Activated T-helper 1 cell treated with anti-CD3 and anti-CD28 coated beads, Interleukin-2, amount 50 U/mL, for 16 hours (primary cell): ENCODE measurements around the gene NRN1L.
"Not testable (repeated sequence)": the region's sequence is repeated elsewhere in the genome, so short reads cannot be mapped to it uniquely, and the experiment has no call there.

Experiments
- DNase-seq, 2 donors: peaks; one replicate each; pipeline ENCODE4 v3.0.0-alpha.2; 2020; ENCODE audit warnings: low read depth in 1 of 2, low spot score in 1 of 2

The NRN1L gene

DNA sequence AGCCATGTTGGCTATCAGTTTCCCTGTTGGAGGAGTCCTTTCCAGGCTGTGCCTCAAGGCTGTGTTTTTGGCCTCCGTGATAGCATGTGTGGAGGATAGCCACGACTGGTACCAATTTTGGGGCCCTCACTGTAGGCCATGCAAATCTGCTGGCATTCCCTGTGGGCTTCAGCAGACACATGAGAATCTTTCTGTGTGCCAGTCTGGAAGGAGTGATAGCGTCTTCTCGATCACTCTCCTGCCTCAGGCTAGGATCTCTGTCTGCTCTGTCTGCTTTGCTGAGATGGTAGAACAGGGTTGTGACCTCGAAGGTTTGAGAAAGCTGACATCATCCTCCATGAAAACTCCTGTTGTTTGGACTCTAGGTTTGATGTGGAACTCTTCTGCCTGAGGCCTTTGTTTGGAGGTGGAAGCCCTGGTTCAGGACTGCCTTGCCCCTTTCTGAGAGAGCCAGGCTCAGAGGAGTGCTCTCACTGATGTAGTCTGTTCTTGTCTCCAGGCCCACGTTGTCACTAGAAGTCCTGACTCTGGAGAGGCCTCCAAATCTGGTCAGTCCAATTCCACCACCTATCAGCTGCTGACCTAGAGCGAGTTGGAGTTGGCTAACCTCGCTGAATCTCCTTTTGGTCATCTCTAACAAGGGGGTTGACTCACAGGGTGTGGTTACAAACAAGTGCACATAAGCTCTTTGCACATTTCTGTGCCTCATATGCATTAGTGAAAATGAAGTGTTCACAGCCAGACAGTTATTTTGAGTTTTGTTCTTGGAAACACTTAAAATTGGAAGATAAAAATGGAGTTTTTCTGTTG, 23.9 kb upstream of the NRN1L start:
- no peak for DNase-seq

DNA sequence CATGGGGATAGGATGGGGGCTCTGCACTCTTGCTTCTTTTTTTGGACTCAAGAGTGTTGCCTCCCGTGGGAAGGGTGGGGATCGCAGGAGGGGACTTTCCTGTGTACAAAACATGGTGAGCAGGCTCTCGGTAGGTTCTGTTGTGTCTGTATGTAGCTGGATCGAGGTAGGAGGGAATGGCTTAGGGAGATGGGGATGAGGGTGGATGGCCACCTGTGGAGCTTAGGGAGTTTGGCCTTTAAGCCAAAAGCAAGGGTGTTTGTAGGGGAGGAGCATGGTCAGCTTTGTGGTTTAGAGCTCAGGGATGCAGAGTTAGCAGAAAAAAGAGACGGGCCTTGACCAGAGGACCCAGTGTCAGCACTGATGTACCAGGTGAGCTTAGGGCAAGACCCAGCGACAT, 22.8 kb upstream of the NRN1L start:
- no peak for DNase-seq

DNA sequence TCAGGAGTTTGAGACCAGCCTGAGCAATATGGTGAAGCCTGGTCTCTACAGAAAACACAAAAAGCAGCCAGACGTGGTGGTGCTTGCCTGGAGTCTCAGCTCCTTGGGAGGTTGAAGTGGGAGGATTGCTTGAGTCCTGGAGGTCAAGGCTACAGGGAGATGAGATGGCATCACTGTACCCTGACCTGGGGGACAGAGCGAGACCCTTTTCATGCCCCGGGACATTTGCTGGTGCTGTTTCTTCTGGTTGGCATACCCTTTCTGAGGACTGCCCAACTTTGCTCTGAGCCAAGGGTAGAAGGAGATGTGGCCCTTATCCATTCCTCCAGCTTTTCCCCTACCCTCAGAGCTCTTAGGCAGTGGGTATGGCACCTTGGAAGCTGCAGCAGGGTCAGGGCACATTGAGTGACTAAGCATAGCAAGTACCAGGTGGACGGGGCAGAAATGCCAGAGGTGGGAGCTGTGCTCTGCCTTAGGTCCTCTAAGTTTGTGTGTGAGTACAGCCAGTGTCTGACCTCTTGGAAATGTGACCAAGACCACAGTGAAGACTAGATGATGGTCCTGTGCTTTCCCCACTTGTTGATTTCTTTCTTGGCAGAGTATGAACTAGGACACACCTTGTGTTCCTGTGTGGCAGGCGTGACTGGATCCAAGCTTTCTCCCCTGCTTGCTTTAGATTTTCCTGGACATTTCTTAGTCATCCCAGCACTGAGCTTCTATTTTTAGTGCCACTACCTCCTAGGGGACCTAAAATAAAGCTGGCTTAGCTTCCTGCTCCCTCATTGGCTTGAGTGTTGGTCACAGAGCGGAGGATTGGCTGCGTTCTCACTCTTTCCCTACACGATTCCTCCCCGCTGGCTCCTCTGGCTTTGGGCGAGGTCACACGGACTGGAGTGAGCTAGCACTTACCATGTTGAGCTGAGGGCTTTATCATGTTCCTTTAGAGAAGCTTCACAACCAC, 21.8 kb upstream of the NRN1L start:
- DNase-seq = no peak

DNA sequence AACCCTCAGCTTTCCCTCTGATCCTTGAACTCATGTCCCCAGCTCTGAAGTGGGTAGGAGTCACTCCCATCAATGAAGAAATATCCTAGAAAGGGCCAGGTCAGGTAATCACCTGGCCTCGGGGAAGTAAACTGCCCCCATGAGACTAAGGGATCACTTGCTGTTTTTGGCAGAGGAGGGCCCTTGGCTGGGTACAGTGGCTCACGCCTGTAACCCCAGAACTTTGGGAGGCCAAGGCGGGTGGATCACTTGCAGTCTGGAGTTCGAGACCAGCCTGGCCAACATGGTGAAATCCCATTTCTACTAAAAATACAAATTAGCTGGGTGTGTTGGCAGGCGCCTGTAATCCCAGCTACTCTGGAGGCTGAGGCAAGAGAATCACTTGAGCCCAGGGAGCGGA, 20.6 kb upstream of the NRN1L start:
- DNase-seq = not testable (repeated sequence)

DNA sequence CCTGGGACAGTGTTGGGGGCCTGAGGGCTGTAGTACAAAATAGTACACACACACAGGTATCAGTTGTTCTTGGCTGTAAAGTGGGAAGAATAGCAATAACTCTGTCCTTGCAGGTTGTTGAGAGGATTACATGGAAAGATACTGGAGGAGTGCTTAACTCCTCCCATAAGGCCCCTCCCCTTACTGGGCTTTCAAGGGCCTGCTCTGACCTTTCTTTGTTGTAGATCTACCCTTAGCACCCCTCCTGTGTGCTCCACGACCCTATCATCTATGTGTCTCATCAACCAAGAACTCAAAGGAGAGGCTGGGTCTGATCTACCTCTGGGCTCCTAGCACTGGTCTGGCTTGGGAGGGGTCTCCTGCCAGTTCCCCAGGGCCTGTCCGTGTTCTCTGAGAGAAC, 20.1 kb upstream of the NRN1L start:
- DNase-seq = no peak

DNA sequence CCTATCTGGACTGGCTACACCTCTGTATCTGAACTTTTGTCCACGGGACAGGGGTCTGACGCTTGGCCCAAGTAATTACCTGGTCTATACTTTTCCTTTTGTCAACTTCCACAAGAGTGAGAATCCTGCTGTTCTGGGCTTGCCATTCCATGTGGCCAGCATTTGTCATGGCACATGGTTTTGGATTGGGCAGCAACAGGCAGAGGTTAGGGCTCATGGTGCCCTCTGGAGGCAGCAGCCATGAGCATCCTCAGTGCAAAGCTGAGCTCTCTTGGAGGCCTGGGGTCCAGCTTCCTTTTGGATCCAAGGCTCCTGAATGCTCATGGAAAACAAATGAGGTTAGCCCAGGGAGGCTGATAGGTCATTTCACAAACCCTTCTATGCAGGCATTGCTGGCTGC, 19.4 kb upstream of the NRN1L start:
- DNase-seq = no peak

DNA sequence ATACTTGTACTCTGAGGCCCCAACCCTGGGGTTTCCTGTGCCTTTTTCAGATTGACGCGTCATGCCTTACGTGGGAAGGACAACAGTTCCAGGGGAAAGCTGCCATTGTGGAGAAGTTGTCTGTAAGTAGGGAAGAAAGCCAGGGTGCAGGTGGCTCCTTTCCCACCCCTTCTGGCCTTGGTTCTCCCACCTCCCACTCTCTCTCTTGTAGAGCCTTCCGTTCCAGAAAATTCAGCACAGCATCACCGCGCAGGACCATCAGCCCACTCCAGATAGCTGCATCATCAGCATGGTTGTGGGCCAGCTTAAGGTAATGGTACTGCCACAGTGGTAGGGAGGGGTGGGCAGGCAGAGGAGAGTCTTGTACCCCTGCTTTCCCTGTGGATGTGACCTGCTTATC, 16.4 kb upstream of the NRN1L start:
- DNase-seq = no peak

DNA sequence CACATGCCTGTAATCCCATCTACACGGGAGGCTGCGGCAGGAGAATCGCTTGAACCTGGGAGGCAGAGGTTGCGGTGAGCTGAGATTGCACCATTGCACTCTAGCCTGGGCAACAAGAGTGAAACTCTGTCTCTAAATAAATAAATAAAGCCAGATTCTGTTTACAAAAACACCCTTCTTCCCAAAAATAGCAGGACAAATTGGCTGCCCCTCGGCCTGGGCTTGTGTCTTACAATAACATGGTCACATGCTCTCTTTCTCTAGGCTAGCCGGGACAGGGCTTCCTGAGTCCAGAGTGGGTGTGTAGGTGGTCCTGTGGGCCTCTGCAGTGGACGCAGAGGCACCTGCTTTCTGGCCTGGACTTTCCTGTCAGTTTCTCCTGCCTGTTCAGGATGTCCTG, 15.0 kb upstream of the NRN1L start:
- no peak for DNase-seq

DNA sequence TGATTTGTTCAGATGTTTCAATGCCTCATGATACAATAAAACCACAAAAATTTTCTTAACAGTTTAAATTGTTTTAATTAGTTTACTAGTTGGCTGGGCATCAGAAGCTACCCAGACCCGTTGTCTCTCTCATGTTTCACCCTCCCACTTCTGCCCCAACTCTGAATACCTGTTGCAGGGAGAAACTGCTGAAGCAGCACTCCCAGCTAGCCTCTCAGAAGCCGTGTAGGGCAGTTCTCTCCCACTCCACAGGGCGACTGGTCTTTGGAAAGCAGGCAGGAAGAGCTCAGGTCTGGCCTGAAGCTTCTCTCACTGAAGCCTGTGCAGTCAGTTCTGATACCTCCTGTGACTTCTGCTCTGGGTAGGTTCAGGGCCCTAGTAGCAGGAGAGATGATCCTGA, 13.4 kb upstream of the NRN1L start:
- no peak for DNase-seq

DNA sequence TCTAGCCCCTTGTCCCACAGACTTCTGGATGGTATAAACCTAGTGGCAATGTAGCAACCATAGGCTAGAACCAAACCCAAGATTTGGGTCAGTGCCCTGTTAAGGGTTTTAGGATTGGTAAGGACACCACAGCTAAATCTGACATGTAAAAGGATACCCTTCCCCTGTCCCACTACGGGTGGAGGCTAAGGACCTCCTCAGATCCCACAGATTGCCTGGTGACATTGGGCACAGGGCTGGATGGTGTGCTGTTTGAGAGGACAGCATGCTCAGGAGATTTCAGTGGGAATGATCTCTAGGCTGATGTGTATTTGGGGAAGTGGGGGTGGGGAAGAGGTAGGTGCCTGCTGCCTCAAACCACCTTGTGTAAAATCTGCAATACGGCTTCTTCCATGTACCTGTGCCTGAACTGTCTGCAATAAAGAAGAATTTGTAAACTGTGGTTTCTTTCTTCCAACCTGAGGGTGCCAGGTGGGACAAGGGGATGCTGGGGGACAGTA, 12.5 kb upstream of the NRN1L start:
- DNase-seq = no peak

DNA sequence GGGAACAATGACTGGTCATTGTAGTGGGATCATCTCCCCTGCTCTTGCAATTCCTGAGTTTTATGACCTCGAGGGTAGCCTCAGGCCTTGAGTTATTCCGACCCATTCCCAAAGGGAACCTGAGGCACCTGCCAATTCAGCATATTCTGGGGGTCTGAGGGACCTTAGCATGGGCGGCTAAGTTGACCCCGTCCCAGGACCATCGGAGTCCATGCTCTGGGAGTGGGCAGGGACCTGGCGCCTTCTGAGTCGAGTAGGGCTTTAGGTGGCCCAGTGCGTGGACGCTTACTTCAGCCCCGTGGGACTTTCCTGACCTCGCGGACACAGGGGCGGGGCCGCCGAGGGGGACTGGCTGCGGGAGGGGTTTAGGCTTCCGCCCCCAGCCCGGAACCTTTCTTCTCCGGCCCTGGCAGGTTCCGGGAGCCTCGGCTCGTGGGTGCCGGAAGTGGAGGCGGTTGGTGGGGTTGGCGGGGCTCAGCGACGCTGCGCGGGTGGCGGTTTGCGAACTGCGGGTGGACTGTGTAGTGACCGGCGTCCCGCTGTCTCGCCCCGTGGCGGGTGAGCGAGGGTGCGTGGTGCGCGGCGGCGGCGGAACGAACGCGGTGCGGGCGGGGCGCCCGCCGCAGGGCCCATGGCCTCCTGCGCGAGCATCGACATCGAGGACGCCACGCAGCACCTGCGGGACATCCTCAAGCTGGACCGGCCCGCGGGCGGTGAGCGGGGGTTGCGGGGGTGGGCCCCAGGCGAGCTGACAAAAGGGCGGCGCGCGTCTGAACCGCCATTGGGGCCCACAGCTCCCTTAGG, 11.9 kb upstream of the NRN1L start, which contains the start of gene EDC4:
Gene EDC4 (plus strand): TSS at position 422 of the 804 bp plus-strand sequence. CDS start 210 bp downstream, at position 632.
- DNase-seq = peak; percentile 73 to 86

DNA sequence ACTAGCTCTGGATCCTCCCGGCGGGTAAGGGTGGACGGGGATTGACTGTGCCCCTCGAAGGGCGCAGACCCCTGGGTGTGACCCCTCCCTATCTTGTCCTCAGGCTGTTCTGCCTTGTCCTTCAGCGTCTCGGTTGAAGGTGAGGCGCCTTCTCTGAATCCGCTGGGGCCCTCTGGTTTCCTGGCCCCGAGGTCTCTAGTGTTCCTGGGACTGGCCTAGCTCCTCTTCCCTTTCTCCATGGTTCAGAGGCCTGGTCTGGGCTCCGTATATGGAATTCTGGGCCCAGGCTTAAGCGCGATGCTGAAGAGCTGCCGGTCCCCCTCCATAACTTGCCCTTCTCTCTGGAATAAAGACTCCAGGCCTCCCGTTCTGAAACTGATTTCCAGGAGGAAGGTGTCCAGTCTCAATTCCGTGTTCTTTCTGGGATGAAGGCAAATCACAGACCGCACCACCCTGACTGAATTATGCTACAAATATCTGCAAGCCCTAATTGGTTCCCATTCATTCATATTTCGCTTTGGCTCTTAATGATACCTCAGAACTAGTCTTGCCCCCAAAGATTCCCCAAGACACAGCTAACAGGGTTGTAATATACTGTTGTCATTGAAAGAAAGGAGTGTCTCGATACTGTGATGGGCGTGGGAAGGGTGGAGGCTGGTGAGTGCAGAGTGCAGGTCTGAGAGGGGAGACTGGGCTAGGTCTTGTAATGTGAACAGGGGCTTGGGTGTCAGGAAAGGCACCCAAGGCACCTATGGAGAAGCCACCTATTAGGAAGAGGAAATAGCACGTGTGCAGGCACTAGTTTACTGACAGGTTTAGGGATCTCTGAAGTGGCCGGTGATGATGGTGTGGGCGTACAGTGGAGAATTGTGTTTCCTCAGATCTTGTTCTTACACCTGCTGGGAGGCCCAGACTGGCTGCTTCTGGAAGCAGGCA, 11.0 kb upstream of the NRN1L start:
- DNase-seq = no peak

DNA sequence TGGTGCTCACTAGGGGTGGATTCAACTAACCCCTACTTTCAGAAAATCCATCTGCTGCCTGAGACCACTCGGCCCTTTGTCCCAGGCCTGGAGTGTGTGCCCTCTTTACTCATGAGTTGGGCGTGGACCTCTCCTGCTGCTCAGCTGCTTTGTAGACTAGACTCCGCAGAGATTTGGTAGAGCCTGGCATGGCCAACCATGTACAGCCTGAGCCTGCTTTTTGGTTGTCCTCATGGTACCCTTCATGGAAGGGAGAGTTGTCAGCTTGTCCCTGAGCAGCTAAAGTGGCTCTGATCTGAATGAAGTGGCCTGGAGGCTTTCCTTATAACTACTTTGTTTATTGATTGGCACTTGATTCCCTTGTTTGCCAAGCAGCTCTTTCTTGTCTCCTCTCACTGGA, 10.3 kb upstream of the NRN1L start:
- DNase-seq = no peak

DNA sequence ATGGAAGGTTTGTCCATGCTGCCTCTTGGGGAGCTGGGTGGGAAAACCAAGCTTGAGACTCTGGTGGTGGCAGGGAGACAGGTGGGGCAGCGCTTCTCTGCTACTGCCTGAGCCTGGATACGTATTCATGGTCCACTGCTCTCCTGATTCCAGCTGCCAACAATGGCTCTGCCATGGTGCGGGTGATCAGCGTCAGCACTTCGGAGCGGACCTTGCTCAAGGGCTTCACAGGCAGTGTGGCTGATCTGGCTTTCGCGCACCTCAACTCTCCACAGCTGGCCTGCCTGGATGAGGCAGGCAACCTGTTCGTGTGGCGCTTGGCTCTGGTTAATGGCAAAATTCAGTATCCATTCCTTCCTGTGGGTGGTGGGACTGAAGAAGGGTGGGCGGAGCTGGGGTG, 7.6 kb upstream of the NRN1L start:
- no peak for DNase-seq

DNA sequence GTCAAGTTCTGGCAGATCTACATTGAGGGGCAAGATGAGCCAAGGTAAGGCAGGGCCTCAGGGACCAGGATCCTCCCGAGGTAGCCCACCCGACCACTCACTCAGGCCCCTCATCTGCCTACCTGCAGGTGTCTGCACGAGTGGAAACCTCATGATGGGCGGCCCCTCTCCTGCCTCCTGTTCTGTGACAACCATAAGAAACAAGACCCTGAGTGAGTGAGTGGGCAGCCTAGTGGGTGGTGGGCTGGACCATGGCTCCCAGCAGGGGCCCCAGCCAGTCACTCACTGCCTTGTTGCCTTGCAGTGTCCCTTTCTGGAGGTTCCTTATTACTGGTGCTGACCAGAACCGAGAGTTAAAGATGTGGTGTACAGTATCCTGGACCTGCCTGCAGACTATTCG, 6.5 kb upstream of the NRN1L start:
- no peak for DNase-seq

DNA sequence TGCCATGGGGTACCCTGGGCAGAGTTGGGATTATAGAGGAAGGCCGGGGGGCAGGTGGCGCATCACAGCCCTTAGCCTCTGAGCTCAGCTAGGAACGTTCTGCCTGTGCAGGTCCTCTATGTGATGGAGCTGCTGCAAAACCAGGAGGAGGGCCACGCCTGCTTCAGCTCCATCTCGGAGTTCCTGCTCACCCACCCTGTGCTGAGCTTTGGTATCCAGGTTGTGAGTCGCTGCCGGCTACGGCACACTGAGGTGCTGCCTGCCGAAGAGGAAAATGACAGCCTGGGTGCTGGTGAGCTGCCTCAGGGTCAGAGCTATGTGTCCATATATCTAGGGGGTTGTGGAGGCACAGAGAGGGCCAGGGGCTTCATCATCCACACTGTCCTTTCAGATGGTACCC, 5.8 kb upstream of the NRN1L start:
- no peak for DNase-seq

DNA sequence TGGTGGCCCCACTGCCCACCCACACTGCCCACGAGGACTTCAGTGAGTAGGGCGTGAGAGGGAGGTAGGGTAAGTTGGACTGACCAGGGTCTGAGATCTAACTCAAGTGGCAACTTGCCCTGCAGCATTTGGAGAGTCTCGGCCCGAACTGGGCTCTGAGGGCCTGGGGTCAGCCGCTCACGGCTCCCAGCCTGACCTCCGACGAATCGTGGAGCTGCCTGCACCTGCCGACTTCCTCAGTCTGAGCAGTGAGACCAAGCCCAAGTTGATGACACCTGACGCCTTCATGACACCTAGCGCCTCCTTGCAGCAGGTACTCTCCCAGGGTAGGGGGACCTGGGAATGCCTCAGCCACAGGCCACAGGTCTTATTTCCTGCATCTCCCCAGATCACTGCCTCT, 5.2 kb upstream of the NRN1L start:
- DNase-seq = no peak

DNA sequence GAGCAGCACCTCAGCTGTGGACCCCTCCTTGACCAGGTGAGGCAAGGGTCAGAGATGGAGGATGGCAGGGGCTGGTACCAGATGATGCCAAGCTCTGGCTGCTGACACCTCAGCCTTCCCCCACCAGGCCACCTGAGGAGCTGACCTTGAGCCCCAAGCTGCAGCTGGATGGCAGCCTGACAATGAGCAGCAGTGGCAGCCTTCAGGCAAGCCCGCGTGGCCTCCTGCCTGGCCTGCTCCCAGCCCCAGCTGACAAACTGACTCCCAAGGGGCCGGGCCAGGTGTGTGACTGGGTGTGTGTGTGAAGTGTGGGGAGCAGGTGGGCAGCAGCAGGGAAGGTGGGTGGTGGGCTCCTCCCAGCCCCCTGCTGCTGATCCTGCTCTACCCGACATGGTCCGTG, 4.7 kb upstream of the NRN1L start:
- DNase-seq = no peak

DNA sequence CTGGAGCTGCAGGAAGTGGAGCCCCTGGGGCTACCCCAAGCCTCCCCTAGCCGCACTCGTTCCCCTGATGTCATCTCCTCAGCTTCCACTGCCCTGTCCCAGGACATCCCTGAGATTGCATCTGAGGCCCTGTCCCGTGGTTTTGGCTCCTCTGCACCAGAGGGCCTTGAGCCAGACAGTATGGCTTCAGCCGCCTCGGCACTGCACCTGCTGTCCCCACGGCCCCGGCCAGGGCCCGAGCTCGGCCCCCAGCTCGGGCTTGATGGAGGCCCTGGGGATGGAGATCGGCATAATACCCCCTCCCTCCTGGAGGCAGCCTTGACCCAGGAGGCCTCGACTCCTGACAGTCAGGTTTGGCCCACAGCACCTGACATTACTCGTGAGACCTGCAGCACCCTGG, 4.1 kb upstream of the NRN1L start:
- no peak for DNase-seq

DNA sequence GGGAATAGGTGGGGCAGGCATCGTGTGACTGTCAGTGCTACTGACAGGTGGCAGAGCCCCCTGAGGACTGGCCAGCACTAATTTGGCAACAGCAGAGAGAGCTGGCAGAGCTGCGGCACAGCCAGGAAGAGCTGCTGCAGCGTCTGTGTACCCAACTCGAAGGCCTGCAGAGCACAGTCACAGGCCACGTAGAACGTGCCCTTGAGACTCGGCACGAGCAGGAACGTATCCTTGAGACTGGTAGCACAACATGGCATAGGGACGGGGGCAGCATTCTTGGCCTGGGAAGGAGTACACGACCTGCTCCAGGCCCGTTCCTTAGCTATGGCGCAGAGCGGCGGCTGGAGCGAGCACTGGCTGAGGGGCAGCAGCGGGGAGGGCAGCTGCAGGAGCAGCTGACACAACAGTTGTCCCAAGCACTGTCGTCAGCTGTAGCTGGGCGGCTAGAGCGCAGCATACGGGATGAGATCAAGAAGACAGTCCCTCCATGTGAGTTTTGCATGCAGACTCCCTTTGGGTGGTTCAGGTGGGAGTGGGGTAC, 3.0 kb upstream of the NRN1L start:
- DNase-seq = no peak
